GM18519 (cell line): Measurements from ENCODE around the gene LAMB4.

Experiments used
- ATAC-seq: cut with Tn5 transposase; IDR thresholded peaks from one replicate; pipeline ENCODE4 v1.9.1; 2021; ENCODE audit warnings: mild to moderate bottlenecking, moderate library complexity; ENCODE audit not compliant: unreplicated experiment, low FRiP score

The LAMB4 gene, protein sequence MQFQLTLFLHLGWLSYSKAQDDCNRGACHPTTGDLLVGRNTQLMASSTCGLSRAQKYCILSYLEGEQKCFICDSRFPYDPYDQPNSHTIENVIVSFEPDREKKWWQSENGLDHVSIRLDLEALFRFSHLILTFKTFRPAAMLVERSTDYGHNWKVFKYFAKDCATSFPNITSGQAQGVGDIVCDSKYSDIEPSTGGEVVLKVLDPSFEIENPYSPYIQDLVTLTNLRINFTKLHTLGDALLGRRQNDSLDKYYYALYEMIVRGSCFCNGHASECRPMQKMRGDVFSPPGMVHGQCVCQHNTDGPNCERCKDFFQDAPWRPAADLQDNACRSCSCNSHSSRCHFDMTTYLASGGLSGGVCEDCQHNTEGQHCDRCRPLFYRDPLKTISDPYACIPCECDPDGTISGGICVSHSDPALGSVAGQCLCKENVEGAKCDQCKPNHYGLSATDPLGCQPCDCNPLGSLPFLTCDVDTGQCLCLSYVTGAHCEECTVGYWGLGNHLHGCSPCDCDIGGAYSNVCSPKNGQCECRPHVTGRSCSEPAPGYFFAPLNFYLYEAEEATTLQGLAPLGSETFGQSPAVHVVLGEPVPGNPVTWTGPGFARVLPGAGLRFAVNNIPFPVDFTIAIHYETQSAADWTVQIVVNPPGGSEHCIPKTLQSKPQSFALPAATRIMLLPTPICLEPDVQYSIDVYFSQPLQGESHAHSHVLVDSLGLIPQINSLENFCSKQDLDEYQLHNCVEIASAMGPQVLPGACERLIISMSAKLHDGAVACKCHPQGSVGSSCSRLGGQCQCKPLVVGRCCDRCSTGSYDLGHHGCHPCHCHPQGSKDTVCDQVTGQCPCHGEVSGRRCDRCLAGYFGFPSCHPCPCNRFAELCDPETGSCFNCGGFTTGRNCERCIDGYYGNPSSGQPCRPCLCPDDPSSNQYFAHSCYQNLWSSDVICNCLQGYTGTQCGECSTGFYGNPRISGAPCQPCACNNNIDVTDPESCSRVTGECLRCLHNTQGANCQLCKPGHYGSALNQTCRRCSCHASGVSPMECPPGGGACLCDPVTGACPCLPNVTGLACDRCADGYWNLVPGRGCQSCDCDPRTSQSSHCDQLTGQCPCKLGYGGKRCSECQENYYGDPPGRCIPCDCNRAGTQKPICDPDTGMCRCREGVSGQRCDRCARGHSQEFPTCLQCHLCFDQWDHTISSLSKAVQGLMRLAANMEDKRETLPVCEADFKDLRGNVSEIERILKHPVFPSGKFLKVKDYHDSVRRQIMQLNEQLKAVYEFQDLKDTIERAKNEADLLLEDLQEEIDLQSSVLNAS (N-terminal part only)

DNA sequence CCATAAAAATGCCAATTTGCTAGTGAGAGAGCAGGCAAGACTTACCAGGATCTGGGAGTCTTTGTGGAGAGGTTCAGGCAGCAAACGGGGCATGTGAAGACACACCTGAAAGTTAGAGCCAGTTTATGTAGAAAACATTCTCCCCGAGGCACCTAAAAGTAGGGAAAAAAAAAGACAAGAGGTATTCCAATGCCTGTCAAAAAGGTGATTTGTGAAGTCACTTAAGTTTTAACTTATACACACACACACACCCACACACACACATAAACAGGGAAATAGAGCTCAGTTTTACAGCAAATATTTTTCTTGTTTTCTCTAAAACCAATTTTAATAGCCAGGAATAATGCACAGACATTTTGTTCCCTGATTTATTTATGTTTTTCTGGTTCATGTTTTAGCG lies at the start of gene LAMB4:
TSS of gene LAMB4 (minus strand) at position 101 of the 400 bp plus-strand sequence. CDS start 7,197 bp downstream, outside the sequence.
- ATAC-seq = no peak

DNA sequence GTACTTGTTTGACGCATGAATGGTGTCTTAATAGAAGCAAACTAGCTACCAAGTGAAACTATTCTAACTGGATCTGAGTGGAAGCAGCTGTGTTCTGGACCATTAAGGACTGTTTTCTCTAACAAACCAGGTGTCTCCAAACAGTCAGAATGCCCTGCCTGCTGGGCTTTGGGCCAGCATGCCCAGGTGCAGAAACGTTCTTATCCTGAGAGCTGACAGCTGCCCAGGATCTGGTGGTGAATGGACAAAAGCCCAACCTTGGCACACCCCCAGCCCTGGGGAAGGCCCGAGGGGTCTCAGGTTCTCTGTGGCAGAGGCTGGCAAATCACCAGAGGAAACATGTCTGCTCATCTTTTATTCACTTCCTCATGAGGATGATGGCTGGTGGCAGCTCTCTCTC lies 48.2 kb upstream of the LAMB4 start:
- ATAC-seq = no peak

DNA sequence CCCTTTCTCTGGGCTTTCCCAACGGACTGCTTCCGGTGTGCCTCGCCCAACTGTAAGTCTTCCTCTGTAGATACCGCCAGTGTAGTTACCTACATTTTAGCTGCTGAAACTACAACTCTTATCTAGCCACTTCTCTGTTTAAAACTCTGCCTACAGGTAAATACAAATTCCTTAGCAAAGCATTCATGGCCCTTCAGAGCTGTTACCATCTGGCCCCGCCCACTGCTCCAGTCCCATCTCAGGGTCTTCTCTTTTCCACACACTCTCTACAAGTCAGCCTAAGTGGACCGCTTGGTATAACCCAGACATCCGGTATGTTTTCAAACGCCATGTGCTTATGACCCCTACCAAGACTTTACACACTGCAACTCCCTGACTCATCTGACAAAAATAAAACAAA lies 41.0 kb upstream of the LAMB4 start:
- ATAC-seq = no peak

DNA sequence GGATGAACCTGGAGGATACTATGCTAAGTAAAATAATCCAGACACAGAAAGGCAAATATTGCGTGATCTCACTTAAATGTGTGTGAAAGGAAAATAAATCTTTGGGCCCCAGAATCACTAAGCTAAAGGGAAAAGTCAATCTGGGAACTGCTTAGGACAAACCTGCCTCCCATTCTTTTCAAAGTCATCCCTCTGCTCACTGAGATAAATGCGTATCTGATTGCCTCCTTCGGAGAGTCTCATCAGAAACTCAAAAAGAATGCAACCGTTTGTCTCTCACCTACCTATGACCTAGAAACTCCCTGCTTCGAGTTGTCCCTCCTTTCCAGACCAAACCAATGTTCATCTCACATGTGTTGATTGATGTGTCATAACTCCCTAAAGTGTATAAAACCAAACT lies 40.1 kb upstream of the LAMB4 start:
- no peak for ATAC-seq

DNA sequence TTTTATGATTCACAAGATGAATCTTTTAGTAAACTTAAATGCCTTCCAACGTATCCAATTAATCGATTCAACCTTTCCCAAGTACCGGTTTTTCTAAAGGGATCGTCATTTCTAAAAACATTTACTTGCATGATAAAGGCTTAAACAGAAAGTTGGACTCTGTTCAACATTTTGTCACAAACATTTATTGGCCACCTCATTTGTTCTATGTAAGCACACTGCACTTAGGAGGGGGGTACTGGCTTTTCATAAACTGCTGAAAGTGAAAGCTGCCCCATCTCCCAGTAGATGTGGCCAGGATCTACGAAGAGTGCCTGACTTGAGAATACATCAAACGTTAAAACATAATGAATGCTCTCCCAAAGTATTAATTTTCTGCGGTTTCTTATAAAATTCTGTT lies 37.3 kb upstream of the LAMB4 start:
- ATAC-seq = no peak

DNA sequence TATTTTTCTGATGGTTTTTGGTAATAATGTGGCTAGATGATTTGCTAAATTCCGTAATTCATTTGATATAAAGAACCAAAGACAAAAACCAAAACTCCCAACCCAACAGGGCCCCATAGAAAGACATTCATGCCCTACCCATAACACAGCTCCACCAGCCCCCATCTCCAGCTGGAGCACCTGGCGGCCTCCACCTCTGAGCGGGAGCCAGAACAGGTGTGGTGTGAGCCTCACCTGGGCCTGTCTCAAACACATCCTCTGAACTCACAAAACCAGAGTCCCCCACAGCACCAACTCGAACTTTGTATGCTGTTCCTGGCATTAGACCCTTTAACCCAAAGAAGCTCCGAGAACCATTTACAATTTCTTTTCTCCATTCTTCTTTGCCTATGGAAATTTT lies 36.5 kb upstream of the LAMB4 start:
- ATAC-seq = no peak

DNA sequence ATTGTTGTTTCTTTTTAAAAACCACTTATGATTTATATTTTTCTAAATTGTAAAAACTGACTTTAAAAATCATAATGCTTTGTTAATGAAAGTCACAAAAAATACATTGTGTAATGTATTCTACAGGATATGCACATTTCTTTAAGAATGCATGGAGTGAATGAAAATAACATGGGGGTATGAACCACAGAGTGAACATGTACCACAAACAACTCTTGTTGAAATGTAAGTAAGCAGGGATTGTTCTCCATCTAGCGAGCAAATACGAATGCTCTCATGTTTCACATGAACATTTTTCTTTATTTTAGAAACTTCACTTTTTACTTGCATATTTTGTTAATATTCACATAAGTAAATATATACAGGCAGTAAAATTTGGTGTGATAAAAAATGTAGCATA lies 35.6 kb upstream of the LAMB4 start:
- no peak for ATAC-seq

DNA sequence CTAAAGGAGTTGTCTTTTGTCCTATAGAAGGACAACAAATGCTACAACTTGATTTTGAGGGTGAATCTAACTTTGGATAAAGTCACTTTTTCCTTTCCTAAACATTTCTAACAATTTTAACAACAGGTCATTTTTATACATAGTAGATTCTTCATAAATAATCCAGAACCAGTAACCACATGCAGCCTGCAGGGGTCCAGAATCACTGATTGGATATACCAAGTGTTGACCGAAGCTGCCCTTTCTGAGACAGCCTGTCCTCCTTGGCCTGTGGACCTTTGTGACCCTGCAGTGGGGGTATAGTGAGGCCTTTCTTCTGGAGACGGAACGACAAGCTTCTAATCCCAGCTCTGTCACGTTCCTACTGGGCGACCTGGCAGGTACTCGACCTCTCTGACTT lies 34.8 kb upstream of the LAMB4 start:
- no peak for ATAC-seq

DNA sequence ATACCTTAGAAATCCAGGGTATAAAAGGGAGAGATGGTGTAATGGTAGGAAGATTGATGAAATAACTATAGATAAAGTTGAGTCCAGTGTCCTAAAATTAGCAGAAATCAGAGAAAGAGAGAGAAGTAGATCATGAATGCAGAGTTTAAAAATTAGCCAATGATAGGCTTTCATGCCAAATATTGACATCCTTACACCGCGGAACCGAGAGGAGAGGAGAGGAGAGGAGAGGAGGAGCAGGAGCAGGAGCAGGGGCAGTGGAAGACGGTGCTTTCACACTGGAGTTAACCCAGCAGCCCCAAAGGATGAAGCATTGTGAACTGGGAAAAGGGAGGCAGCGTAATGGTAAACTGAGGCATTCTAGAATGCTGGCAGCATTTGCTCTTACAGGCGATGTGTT lies 34.2 kb upstream of the LAMB4 start:
- no peak for ATAC-seq

DNA sequence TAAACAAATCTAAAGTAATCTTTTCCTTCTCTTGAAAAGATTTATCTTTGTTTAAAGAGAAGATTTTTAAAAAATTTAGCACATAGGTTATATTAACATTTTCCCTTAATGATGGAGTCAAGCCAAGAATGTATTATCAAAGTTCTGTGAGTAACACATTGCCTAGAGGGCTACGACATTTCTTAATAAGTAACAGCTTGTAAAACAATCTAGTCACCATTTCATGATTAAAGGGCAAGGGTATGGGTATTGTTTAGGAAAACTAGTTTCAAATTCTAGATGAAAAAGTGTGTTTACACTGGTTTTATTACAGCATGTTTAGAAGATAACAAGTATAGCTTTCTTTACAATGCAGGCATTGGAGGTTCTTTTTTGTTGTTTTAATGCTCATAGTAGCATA lies 28.6 kb upstream of the LAMB4 start:
- ATAC-seq = no peak

DNA sequence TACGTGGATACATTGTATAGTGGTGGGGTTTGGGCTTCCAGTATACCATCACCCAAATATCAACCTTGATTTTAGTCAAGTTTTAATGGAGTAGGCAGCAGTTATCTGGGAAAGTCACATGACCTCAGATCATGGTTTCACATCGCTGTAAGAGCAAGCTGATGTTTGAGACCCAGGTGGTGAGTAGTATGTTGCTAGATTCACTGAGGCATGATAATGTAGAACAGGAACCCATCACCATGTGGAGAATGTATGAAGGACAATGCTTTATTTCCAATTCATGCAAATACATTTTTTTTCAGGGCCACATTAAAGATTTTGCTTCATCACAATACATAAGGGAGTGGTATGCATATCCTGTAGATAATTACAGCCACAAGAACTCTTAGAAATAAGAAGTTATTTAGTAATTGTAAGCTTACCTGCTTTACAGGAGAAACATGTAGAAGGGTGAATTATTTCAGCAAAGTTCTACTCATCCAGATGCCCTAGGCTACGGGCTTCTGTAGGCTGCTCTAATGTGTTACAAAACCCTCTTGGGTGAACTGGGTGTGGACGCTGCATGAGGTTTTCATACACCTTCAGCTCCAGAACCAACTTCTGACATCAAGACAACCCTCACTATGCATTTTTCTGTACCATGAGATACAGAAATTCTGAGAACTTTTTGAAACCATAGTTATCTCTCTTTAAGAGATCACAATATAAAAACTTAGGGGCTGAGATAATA lies 27.6 kb upstream of the LAMB4 start:
- no peak for ATAC-seq

DNA sequence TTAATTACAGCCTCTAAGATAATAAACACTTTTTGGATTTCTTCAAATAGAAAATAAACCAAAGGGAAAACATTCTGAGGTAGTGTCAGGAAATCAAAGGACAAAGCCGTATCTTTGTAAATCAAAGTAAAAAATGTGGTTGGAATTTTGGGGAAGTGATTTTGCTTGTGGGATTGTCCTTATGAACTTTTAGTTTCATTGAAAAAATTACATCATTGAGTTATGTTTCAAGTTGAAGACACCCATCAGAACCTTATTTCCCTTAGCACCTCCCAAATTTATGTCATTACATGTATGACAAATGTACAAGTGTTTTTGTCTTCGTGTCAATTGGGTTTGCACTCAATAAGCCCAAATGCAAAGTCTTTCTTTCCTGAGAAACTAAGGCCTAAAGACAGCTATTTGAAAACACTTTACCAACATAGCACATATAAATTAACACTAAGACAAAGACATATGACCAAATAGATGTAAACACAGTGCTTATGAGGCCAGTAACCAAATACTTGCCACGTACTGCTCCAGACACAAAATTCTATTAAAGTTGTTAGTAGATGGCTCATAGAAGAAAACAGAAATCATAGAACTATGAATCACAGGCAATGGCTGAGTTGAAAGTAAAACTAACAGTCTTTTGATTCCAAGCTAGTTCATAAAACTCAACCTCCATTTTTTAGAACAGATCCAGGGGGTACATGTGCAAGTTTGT lies 26.9 kb upstream of the LAMB4 start:
- no peak for ATAC-seq

DNA sequence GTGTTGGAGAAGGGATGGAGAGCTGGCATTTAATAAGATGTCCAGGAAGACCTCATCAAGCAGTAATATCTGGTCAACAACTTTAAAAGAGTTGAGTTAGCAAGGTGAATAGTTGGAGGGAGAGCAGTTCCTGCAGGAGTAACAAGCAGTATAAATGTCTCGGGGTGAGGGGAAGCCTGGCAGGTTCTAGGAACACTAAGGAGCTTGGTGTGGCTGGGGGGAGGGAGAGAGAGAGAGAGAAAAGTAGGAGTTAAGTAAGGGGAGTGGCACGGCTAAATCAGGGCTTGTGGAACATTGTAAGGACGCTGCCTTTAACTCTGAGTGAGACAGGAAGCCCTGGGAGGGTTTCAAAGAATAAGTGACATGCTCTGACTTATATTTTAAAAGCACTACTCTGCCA lies 22.0 kb upstream of the LAMB4 start:
- ATAC-seq = no peak

DNA sequence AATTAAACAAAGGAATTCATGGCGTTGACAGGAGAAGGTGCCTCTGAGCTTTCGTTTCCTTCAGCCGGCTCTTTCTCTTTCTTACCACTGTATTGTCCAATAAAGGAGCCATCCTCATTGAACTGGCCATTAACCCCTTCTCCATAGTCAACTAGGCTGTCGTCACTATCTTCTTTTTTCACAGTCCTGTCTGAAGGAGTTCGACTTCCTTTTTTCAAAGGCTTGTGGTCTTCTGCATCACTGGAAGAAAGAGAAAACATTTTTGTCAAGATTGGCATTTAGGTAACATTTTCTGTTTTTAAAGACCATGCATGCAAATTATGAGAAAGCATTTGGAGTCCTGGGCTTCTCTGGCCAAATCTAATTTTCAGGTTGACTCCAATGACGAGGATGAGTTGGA lies 19.7 kb upstream of the LAMB4 start:
- ATAC-seq = no peak

DNA sequence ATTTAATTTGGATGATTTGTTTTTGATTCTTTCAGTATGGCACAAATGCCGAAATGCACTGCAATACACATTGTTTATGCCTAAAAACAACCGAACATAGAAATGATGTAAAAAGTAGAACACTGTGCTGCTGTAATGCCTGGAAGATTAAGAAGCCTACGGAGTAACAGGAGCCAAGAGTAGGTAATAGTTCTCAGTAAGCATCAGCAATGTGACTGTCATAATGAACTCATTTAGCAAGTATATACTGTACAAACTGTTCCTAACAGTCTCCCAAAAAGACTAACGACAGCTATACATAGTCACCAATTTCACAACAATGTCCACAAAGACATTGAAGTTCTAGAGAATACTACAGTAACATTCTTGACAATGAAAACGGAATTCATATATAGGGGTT lies 19.0 kb upstream of the LAMB4 start:
- no peak for ATAC-seq

DNA sequence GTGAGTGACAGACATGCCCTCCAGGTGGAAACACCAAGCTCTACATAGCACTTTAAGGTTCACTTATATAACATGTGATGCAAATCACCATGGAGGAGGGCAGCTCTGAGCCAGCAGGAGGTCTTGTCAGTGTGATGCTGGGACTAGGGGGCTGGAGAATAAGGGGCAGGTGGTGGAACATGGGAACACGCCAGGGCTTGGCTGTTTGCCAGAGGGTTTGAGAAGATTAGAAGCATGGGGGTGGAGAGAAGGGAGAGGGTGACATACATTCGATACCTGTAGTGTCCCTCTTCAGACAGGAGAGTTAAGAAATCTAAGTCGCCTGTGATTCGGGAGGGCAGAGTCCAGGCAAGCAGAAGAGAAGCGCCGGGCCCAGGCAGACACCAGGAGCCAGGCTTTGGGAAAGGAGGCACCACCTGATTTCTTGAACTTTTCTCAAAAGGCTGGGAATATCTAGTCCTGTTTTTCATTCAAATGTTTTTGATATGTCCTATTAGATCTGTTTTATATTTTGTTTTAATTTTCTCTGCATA lies 16.9 kb upstream of the LAMB4 start:
- no peak for ATAC-seq

DNA sequence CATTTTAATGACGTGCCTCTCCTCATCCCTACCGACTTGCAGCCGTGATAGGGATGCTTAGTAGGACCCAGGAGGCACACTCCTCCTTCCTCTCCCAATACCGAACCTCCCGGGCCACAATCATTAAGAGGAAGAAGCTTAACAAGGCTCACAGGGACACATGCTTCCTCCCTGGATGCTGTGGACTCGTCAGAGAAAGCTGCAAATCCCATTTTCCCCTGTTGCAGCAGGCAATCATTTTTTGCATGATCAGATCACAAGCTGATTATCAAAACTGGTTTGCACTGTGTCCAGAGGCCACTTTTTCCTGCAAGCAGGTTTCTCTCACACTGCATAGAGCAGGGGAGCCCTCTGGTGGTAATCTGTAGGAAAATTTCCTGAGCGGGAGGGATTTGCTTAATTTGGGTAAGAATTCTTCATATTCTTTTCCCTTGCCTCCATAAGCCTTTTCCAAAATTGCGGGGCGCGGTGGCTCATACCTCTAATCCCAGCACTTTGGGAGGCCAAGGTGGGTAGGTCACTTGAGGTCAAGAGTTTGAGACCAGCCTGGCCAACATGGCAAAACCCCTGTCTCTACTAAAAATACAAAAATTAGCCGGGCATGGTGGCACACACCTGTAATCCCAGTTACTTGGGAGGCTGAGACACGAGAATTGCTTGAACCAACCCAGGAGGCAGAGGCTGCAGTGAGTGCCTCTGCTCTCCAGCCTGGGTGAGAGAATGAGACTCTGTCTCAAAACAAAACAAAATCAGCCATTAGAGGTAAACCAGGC lies 16.1 kb upstream of the LAMB4 start:
- ATAC-seq = no peak

DNA sequence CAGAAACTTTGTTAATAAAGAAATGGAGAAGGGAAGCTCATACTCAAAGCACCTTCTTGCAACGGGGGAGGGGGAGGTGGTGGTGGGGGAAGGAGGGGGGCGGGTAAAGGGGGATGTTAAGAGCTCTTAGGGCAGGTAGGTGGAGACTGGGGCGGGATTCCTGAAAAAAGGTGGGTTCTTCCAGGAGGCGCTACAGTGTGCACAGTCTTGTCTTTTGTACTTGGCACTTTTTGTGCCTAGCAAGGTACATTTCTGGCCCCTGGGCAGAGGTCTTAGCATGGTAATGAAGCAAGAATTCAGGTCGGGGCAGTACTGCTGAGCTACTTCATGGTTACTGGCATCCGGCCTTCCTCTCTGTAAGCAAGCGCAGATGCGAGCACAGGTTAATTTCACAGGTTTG lies 15.2 kb upstream of the LAMB4 start:
- ATAC-seq = no peak

DNA sequence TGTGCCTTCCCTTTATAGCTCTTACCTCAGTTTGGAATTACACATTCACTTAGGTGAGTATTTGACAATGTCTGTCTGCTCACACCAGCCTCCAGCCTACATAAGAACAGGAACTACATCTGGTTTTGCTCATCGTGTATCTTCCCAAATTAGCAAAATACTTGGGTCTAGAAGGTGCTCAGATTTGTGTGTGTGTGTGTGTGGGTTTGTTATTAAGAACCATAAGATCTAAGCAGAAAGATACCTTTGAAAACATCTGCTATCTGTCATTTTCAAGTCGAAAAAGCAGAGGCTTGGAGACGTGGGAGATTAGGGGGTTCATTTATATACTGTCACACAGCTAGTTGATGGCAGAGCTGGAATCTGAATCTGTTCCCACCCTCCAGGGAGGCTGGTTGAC lies 14.8 kb upstream of the LAMB4 start:
- ATAC-seq = no peak
